Choroid plexus epithelial cell (primary cell): ENCODE measurements around the gene HSPG2.
"Not testable (repeated sequence)": the region's sequence is repeated elsewhere in the genome, so short reads cannot be mapped to it uniquely, and the experiment has no call there.

ENCODE experiments used
- DNase-seq: peaks from one replicate; pipeline ENCODE4 v3.0.0-alpha.2; 2010; ENCODE audit warnings: low read depth
- H3K4me3 ChIP-seq: 2 replicates; pipeline ENCODE4 v1.5.1; 2011; ENCODE audit warnings: low read depth, mild to moderate bottlenecking, control low read depth, low read length, moderate library complexity
- CTCF ChIP-seq: conservative IDR thresholded peaks from 2 replicates; pipeline ENCODE4 v1.5.1; 2011; ENCODE audit warnings: low read depth, mild to moderate bottlenecking, control low read depth, inconsistent platforms, low read length, moderate library complexity

The HSPG2 gene

GRCh38 chr1:21828075-21828474 lies 109.0 kb downstream of the HSPG2 start:
- no peak overlapping the region for H3K4me3 ChIP-seq
- no peak for DNase-seq
- no peak for TF ChIP-seq CTCF

DNA sequence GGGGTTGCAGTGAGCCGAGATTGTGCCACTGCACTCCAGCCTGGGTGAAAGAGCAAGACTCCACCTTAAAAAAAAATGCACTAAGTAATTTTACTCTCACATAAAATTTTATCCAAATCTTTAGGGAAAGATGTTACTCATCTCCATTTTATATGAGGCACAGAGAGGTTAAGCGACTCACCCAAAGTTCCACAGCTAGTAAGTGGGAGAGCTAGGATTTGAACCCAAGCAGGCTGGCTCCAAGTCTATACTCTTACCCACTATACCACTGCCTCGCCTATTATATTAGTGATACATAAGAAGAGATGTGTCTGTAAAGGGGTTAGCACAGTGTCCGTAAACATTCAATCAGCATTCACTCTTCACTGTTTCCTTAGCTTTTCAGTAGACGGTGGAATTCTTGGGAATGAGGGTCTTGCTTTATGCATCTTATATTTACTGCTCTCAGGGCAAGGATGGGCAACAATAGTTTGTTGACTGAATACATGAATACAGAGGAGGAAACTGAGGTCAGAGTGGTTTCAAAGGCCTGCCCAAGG lies 109.9 kb downstream of the HSPG2 start:
- no peak overlapping the region for H3K4me3 ChIP-seq
- no peak for TF ChIP-seq CTCF
- DNase-seq: no peak

GRCh38 chr1:21826694-21827093 lies 110.4 kb downstream of the HSPG2 start:
- H3K4me3 ChIP-seq, DNase-seq: not testable (repeated sequence)

- DNase-seq: no peak
- no peak overlapping the region for H3K4me3 ChIP-seq
- no peak for TF ChIP-seq CTCF
These were observed 111.7 kb downstream of the HSPG2 start for GRCh38 chr1:21825393-21825792.

DNA sequence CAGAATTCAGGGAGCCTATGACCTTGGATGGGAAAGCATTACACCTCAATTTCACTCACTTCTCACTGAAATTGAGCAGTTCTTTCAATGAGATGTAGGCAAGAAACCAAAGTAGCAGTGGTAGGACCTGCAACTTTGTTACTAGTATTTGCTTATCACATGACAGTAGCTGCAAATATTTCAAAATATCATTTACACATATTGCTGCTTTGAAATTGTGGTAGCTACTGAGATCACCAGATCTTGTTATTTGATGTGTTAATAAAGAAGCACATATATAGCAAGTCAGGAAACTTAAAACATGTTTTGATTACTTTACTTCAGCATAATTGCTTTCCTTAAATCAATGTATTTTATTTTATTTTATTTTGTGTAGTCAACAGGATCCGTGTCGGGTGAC lies 112.2 kb downstream of the HSPG2 start:
- no peak for DNase-seq
- TF ChIP-seq CTCF: no peak
- no peak overlapping the region for H3K4me3 ChIP-seq

- no peak overlapping the region for H3K4me3 ChIP-seq
- no peak for DNase-seq
- no peak for TF ChIP-seq CTCF
These were observed 113.0 kb downstream of the HSPG2 start for GRCh38 chr1:21823980-21824702.

GRCh38 chr1:21823206-21823979 lies 113.7 kb downstream of the HSPG2 start:
- H3K4me3 ChIP-seq: no peak overlapping the region
- no peak for TF ChIP-seq CTCF
- DNase-seq: no peak
